Measurements from ENCODE around the gene CSNK1G3.

CSNK1G3 gene

DNA sequence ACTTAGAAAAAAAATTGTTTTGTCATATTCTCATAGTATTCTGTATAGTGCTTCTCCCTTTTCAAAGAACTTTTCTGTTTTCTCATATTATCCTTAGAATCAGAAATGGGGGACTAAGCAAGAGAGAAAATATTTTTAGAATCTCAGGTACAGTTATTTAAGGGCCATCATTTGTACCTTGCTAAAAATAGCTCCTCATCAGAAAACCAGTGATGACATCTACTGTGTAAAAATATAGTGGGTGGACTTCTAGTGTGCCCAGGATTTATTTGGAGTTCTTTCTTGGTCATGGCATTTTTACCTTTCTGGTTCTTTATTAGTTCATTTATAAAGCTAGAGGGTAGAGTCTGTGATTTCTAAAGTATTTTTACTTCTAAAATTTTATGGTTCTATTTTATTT lies 82.5 kb downstream of the CSNK1G3 start:
- H3K9me3 ChIP-seq (ENCODE audit: low read depth, low read length): no peaks in the 10 kb centered on the region
- TF ChIP-seq FOXP2 (optimal IDR thresholded peaks at IDR 0.05; ENCODE audit: control extremely low read depth, extremely low read length, insufficient read depth) (no peak), POLR2AphosphoS5 (IDR thresholded peaks at IDR 0.05; ENCODE audit: borderline replicate concordance, low read depth, low read length) (no peak), EZH2 (IDR thresholded peaks at IDR 0.05) (no peak)
- no peak overlapping the region for H3K4me3 ChIP-seq
- H3K27ac ChIP-seq: no peak overlapping the region
- H3K36me3 ChIP-seq (ENCODE audit: insufficient read depth, low read length): peaks cover 11% of the 10 kb centered on the region; the same call in 1 of the 2 replicates
- no peak overlapping the region for H3K9ac ChIP-seq (ENCODE audit: insufficient read length)
- DNase-seq (ENCODE audit: low read depth, low spot score): no peak

DNA sequence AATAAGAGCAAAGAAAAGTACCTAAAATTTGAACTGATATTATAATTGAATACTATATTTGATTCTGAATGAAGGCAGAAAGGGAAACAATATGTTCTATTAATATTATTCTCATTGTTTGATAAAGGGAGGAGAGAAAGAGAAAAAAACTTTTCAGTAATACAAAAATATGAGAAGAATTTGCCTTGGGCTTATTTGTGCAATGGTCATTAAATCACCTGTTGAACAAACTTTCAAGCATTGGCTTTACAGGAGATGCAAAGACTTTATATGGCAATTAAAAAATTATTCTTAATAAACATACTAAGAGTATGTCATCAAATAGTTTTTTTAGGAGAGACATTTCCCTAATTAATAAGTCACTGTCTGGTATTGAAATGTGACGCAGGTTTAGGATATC lies 85.0 kb downstream of the CSNK1G3 start:
- Histone ChIP-seq H3K9me3 (ENCODE audit: low read depth, low read length) (no peaks in the 10 kb centered on the region), H3K36me3 (ENCODE audit: insufficient read depth, low read length) (peaks cover 7% of the 10 kb centered on the region; the same call in 1 of the 2 replicates), H3K4me3 (no peak overlapping the region), H3K9ac (ENCODE audit: insufficient read length) (no peak overlapping the region), H3K27ac (no peak overlapping the region)
- TF ChIP-seq EZH2 (IDR thresholded peaks at IDR 0.05): no peak
- TF ChIP-seq FOXP2 (optimal IDR thresholded peaks at IDR 0.05; ENCODE audit: control extremely low read depth, extremely low read length, insufficient read depth): no peak
- TF ChIP-seq POLR2AphosphoS5 (IDR thresholded peaks at IDR 0.05; ENCODE audit: borderline replicate concordance, low read depth, low read length): no peak
- DNase-seq (ENCODE audit: low read depth, low spot score): no peak

DNA sequence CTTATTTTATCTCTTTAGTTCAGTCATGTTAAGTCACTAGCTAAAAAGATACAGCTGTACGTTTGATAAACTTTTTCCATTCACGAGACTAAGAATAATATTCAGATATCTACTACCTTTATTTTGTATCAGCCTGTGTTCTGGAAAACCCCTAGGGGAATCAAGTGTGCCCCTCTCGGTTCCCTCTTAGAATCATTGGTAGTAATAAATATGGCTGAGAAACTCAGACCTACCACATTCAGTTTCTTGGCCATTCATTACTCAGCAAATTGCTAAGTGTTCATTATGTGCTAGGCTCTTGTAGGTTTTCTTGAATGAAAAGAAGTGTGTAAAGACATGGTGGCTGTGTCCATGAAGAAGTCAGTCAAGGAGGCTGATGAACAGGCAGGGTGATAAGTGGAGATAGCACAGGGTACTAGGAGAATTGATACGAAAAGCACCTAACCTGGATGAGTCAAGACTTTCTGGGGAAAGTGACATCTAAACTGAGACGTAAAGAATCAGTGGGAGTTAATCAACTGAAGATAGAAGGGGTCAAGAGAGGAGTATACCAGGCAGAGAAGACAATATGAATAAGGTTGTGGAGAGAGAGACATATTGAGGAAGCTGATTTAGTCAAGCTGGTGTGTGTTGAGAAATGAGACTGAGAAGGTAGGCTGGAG lies 86.2 kb downstream of the CSNK1G3 start:
- Histone ChIP-seq H3K9me3 (ENCODE audit: low read depth, low read length) (no peaks in the 10 kb centered on the region), H3K36me3 (ENCODE audit: insufficient read depth, low read length) (peaks cover 5% of the 10 kb centered on the region; the same call in 1 of the 2 replicates), H3K27ac (no peak overlapping the region), H3K4me3 (no peak overlapping the region), H3K9ac (ENCODE audit: insufficient read length) (no peak overlapping the region)
- TF ChIP-seq FOXP2 (optimal IDR thresholded peaks at IDR 0.05; ENCODE audit: control extremely low read depth, extremely low read length, insufficient read depth) (no peak), POLR2AphosphoS5 (IDR thresholded peaks at IDR 0.05; ENCODE audit: borderline replicate concordance, low read depth, low read length) (no peak), EZH2 (IDR thresholded peaks at IDR 0.05) (no peak)
- no peak for DNase-seq (ENCODE audit: low read depth, low spot score)

DNA sequence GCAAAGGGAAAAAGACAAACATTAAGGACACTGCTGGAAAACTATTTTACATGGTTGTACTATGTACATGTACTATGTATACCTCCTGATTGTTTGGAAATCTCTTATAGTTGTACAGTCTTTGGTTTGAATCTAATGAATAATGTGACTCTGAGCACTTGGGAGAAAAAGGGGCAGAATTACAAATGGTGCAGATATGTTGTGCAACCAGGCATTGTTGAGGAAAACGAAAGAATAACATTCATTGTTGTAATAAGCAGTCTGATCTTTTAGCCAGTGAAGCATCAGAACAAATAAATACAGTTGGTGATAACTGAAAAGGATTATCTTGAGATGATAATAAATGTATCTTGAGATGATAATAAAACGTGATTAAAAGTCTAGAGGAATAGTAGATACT lies 87.2 kb downstream of the CSNK1G3 start:
- no peaks in the 10 kb centered on the region for H3K36me3 ChIP-seq (ENCODE audit: insufficient read depth, low read length)
- no peak overlapping the region for H3K27ac ChIP-seq
- H3K9ac ChIP-seq (ENCODE audit: insufficient read length): no peak overlapping the region
- H3K4me3 ChIP-seq: no peak overlapping the region
- DNase-seq (ENCODE audit: low read depth, low spot score): no peak
- no peaks in the 10 kb centered on the region for H3K9me3 ChIP-seq (ENCODE audit: low read depth, low read length)
- TF ChIP-seq EZH2 (IDR thresholded peaks at IDR 0.05): no peak

DNA sequence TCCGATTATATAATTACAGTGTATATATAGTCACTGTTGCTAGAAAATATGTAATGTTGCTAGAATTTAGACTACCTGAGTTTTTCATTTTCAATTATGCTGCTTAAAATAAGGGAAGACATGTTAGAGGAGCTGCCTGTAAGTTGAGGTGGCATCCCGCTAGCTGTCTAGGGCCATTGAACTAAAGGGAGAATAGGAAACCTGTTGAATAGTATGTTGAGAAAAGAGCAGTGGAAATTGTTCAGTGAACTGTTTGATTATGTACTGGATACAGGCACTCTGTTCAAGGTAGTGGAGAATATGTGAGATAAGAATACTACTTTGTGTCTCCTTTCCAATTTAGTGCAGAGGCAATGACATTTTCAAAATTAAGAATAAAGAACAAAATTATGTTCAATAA lies 89.6 kb downstream of the CSNK1G3 start:
- DNase-seq (ENCODE audit: low read depth, low spot score): no peak
- TF ChIP-seq EZH2 (IDR thresholded peaks at IDR 0.05) (no peak), FOXP2 (optimal IDR thresholded peaks at IDR 0.05; ENCODE audit: control extremely low read depth, extremely low read length, insufficient read depth) (no peak), POLR2AphosphoS5 (IDR thresholded peaks at IDR 0.05; ENCODE audit: borderline replicate concordance, low read depth, low read length) (no peak)
- no peaks in the 10 kb centered on the region for H3K9me3 ChIP-seq (ENCODE audit: low read depth, low read length)
- no peak overlapping the region for H3K27ac ChIP-seq
- H3K36me3 ChIP-seq (ENCODE audit: insufficient read depth, low read length): no peaks in the 10 kb centered on the region
- H3K4me3 ChIP-seq: no peak overlapping the region
- no peak overlapping the region for H3K9ac ChIP-seq (ENCODE audit: insufficient read length)

DNA sequence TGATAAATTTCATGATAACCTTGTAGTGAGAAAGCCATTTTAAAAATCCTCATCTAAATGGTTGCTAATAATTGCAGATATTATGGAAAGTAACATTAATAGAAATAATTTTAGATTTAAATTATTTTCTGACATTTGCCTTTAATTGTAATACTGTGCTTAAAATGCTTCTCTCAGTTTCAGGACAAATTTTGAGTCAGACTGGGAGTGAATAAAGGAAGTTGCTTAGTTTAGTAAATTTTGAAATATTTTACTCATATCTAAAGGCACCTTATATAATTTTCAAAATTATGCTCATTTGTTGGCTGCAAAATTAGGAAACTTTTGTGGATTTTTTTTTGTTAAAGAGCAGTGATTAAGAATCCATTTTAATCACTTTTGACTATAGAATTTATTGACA lies 93.8 kb downstream of the CSNK1G3 start:
- Histone ChIP-seq H3K36me3 (ENCODE audit: insufficient read depth, low read length) (peaks cover 4% of the 10 kb centered on the region; the same call in 1 of the 2 replicates), H3K9me3 (ENCODE audit: low read depth, low read length) (no peaks in the 10 kb centered on the region), H3K4me3 (no peak overlapping the region), H3K9ac (ENCODE audit: insufficient read length) (no peak overlapping the region), H3K27ac (no peak overlapping the region)
- DNase-seq (ENCODE audit: low read depth, low spot score): no peak
- no peak for TF ChIP-seq POLR2AphosphoS5 (IDR thresholded peaks at IDR 0.05; ENCODE audit: borderline replicate concordance, low read depth, low read length)
- no peak for TF ChIP-seq EZH2 (IDR thresholded peaks at IDR 0.05)
- no peak for TF ChIP-seq FOXP2 (optimal IDR thresholded peaks at IDR 0.05; ENCODE audit: control extremely low read depth, extremely low read length, insufficient read depth)

DNA sequence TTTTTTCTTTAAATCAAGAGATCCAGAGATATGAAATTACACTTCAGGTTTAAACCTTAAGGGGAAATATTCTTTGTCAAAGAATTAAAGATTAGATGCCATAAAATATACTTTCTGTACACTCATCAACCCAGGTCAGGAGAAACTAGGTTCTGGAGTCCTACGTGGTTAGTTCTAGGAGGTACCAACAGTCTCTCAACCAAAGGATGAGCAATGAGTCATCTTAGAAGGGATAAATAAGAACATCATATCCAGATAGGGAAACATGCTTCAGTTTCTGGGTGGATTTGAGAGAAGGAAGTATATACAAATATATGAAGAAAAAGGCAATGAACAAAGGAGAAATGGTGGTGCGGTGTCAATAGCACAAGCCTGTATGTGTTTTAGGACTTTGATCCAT lies 98.2 kb downstream of the CSNK1G3 start:
- Histone ChIP-seq H3K4me3 (no peak overlapping the region), H3K9ac (ENCODE audit: insufficient read length) (no peak overlapping the region), H3K27ac (no peak overlapping the region), H3K9me3 (ENCODE audit: low read depth, low read length) (no peaks in the 10 kb centered on the region), H3K36me3 (ENCODE audit: insufficient read depth, low read length) (peaks cover 20% of the 10 kb centered on the region)
- TF ChIP-seq FOXP2 (optimal IDR thresholded peaks at IDR 0.05; ENCODE audit: control extremely low read depth, extremely low read length, insufficient read depth) (no peak), POLR2AphosphoS5 (IDR thresholded peaks at IDR 0.05; ENCODE audit: borderline replicate concordance, low read depth, low read length) (no peak), EZH2 (IDR thresholded peaks at IDR 0.05) (no peak)
- DNase-seq (ENCODE audit: low read depth, low spot score): no peak

DNA sequence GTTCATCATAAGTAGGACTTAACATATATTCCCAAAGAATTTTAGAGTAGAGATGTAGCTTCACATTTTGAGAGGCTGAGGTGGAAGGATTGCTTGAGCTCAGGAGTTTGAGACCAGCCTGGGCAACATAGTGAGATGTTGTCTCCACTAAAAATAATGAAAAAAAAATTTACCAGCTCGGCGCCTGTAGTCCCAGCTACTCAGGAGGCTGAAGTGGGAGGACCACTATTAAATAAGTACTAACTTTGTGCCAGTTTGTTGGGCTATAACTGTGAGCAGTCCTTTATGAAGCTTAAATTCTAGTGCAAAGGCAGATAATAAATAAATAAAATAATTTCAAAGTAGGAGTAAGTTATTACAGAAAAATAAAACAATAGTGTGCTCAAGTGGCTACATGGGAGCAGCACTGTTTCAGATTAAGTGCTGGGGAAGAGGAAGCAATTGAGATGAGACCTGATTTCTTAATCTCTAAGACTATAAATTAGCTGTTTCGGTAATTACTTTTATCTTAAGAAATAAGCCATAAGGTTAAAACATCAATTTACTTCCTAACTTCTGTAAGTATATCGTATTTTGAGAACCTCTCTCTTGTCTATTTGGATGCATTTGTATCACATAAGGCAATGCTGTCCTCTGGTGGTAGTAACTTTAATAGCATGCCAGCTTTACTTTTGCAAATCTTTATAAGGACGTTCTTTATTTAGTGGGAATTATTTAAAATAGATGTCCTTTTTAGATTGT lies 98.9 kb downstream of the CSNK1G3 start:
- peak; percentile 72 for DNase-seq (ENCODE audit: low read depth, low spot score)

More for the DNA sequence above, 98.9 kb downstream of the CSNK1G3 start:
- H3K9me3 ChIP-seq (ENCODE audit: low read depth, low read length): no peaks in the 10 kb centered on the region
- TF ChIP-seq FOXP2 (optimal IDR thresholded peaks at IDR 0.05; ENCODE audit: control extremely low read depth, extremely low read length, insufficient read depth) (no peak), POLR2AphosphoS5 (IDR thresholded peaks at IDR 0.05; ENCODE audit: borderline replicate concordance, low read depth, low read length) (no peak), EZH2 (IDR thresholded peaks at IDR 0.05) (no peak)
- H3K36me3 ChIP-seq (ENCODE audit: insufficient read depth, low read length): peaks cover 22% of the 10 kb centered on the region
- H3K4me3 ChIP-seq: no peak overlapping the region
- no peak overlapping the region for H3K9ac ChIP-seq (ENCODE audit: insufficient read length)
- no peak overlapping the region for H3K27ac ChIP-seq
